Stimulated activated CD8-positive, alpha-beta memory T cell treated with anti-CD3 and anti-CD28 coated beads, Interleukin-15, amount 100 ng/mL, for 4 hours (primary cell): Measurements from ENCODE around the gene NF1.
"Not testable (repeated sequence)": the region's sequence is repeated elsewhere in the genome, so short reads cannot be mapped to it uniquely, and the experiment has no call there.

Experiments
- DNase-seq, 2 donors: peaks; one replicate each; pipeline ENCODE4 v3.0.0-alpha.2; 2020; ENCODE audit warnings: low read depth in 2 of 2

The NF1 gene

DNA sequence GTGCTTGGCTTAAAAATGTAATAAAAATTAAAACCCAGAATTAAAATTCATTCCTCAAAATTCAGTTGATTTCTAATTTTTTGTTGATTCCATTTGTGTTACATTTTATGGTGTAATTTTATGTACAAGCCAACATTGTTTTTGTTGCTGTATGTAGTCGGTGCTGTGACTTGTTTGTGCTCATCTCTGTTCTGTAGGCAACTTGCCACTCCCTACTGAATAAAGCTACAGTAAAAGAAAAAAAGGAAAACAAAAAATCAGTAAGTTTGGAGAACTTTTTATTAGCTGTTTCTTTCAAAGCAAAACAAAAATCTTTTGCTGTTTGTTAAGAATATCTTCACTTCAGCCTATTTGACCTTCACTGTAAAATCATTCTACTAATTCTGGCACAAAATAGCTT lies 158.0 kb downstream of the NF1 start:
- no peak for DNase-seq

DNA sequence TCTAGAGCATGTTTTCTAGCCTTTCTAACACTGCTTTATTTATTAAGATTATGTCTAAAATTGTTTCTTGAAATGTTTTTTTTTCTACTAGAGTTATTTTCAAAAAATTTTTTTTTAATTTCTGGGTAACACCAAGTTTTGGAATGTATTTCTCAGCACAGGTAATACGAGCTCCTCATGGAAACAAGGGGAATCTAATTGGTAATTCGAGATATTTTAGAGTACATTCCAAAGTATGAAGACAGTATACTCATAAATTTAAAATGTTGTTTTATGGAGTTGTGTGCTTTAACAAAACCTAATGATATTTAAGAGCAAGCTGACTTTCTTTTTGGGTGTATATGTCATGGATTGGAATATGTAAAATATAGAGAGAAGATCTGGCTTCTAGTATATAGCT lies 159.9 kb downstream of the NF1 start:
- DNase-seq, result no peak

DNA sequence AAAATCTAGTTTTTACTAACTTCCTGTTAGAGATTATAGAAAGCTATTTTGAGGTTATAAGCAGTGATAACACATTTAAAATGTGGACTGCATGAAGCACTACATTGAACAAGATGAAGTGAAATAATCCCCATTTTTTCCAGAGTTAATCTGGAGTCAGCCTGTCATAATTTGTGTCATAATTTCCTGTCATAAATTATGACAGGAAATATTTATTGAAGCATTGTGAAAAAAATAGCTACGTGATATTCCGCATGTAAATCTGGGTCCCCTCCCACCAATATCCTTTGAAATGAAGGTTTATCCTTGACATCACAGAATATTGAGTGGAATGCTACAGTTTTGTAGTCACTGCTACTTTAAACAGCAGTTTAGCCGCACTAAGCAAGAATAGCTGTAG lies 162.2 kb downstream of the NF1 start:
- no peak for DNase-seq

DNA sequence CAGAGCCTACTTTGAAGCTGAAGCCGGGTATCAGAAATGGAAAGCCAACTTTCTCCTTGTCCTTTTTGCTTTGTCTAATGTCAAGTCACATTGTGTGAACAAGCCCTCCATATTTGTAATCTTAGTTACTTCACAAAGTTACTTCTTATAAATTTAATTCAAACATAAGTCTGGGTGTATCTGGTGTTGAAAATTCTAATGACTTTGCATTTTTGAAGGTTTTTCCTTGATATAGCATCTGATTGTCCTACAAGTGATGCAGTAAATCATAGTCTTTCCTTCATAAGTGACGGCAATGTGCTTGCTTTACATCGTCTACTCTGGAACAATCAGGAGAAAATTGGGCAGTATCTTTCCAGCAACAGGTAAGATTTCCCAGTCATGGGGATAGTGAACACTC lies 165.4 kb downstream of the NF1 start:
- DNase-seq, result no peak

DNA sequence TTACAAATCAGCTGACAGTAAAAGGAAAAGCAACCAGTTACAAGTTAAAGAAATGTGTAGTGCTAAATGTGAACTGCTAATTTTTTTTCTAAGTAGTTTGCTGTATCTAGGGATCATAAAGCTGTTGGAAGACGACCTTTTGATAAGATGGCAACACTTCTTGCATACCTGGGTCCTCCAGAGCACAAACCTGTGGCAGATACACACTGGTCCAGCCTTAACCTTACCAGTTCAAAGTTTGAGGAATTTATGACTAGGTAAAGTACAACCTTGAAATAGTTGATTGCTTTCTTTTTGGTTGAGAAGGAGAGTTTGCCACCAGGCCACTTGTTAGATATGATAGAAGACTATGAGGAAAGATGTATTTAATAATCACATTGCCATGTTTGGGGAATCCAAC lies 166.8 kb downstream of the NF1 start:
- DNase-seq, result no peak

DNA sequence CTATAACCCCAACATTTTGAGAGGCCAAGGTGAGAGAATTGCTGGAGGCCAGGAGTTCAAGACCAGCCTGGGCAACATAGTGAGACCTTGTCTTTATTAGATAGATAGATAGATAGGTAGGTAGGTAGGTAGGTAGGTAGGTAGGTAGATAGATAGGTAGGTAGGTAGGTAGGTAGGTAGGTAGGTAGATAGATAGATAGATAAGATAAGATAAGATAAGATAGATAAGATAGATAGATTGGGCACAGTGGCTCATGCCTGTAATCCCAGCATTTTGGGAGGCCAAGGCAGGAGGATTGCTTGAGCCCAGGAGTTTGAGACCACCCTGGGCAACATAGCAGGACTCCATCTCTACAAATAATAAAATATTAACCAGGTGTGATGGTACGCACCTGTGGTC lies 168.1 kb downstream of the NF1 start:
- not testable (repeated sequence) for DNase-seq

DNA sequence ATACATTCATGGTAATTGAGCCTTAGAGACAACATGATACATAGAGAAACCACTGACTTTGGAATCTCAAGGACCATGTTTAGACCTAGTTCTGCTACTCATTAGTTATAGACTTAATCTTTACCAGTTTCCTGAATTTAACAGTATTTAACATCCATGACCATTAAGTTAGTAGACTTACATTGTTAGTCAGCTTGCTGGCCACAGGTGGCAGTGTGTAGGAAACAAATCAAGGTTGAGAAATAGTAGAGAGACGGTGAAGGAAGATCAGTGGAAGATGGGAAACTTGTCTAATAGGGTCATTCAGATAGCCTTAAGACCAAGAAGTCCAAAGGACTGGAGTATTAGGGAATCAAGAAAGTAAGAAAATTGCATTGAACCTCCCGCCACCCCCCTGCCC lies 171.3 kb downstream of the NF1 start:
- DNase-seq, result no peak

DNA sequence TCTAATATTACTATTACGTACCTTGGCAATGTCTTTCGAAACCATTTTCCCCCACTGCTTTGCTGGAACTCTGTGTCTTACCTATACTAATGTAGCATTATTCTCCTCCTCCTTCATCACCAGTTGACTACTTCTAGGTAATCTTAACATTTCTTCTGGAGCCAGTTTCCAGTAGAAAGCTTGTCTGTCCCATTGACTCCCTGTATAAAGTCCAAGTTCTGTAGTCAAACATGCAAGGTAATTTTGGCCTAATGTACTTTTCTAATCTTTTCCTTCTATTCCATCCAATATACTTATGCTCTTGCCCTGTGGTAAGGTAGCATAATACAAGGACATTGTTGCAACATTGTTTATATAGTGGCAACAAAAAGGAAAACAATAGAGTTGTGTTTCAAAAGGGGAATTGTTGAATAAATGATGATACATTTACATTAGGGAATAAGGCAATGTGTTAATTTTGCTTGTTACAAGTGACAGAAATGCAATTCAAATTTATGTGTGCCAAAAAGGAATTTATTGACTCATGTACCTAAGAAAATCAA lies 174.3 kb downstream of the NF1 start:
- no peak for DNase-seq

DNA sequence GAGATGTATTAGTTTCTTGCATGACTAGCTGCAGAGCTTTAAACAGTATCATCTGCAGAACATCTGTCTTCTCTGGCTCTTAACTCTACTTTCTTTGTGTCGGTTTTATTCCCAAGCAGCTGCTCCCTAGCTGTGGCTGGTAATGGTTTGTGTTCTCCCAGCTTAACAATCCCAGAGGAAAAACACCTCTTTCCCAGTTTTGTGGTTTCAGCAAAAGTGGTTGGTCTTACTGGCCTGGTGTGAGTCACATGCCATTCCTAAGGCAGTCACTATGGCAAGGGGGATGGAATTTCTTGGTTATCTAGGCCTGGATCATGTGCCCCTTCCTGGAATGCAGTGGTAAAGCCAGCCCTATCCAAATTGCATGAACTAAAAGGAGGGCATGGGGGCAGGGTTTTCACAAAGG lies 174.8 kb downstream of the NF1 start:
- no peak for DNase-seq

DNA sequence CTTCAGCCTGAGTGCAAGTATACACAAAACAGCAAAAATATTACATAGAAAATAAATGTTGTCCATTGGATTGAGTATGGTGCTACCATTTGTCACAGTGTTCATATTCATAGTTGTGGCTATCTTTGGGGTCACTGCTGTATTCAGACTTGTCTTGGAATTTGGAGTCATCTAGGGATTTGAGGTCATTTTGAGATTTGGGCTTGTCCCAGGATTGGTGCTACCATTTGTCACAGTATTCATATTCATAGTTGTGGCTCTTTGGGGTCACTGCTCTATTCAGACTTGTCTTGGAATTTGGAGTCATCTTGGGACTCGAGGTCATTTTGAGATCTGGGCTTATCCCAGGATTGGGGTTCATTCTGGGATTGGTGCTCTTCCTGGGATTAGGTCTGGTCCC lies 177.5 kb downstream of the NF1 start:
- DNase-seq, result no peak

DNA sequence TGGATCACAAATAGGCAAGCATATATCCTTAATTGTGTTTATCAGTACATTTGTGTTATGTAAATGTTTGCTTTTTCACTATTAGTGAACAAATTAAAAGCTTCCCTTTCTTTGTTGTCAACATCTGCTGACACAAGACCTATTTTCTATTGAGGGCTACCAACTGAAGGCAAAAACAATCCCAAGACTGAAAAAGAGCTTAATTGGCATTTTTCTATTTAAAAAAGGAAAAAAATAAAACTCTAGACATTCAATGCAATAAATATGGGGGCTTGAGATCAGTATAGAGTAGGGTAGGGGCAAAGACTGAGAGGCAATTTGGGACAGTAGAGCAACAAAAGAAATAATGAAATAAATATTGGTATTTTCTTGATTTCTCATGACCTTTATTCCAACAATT lies 178.0 kb downstream of the NF1 start:
- DNase-seq, result no peak

DNA sequence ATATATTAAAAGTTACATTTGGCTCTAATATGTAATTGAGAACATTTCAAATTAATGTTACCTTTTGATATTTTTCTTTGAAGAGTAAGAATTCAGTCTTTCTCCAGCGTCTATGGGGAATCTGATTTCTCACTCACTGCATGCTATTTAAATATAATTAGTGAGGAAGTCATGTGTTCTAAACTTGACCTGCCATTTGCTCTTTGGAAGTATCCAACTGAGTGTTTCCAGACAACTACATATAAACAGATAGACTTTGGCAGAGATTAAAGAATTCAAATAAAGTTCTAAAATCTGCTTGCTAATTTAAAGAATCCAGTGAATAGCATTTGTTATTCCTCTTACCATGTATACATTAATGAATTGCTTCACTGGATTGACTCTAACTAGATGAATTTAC lies 178.7 kb downstream of the NF1 start:
- no peak for DNase-seq

DNA sequence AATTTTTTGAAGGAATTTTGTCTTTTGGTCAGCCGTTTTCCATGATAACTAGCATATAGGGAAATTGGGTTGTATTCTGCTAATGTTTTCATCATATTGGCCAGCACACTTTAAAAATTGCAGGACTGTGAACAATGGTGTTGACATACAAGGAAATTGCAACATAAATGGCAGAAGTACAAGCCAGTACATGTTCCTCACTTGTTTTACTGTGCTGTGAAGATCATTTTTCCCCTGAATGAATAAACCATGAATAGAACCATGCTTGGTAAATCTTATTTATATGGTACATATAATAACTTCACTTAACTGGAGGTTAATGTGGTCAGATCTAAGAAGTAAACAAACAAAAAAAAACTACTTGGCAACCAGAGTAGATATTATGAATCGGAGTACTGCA lies 179.5 kb downstream of the NF1 start:
- DNase-seq, result no peak

DNA sequence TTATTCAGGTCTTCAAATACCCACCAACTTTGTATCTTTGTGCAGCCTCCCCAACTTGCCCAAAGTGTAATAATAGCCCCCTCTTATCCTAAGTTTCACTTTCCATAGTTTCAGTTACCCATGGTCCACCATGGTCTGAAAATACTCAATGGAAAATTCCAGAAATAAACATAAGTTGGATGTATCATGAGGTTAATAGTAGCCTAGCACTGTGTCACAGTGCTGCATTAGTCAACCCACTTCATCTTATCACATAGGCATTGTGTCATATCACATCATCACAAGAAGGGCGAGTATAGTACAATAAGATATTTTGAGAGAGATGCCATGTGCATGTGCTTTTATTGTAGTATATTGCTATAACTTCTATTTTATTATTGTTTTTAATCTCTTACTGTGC lies 180.3 kb downstream of the NF1 start:
- DNase-seq, result no peak

DNA sequence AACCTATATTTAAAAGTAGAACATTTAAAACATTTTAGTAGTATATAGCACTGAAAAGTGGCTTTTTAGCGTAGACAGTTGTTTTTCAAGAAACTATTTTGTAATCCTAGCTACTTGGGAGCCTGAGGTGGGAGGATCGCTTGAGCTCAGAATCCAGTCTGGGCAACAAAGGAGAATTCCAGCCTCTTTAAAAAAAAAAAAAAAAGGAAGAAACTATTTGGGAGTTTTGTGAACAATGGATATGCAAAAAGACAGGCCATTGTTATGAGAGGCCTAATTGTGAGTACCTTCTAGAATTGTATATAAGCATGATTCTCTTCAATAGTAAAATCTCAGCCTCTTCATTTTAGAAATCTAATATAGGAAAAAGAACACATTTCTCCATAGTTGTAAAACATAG lies 184.6 kb downstream of the NF1 start:
- DNase-seq, result no peak

DNA sequence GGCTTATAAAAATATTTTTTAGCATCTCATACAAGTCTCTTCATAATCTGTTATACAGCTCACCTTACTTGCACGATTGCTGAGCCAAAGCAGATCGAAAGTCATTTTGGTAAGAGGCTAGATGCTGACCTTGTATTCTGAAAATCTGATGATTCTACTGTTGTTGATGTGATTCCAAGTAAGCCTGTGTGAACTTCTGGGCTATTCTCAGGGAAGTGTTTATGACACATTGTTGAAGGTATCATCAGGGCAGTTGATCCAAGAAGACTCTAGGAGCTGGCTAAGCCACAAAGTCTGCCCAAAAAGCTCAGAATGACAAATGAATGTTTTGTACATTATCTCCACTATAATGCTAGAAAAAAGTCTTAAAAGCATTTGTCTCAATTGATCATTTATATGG lies 186.3 kb downstream of the NF1 start:
- DNase-seq, result no peak

DNA sequence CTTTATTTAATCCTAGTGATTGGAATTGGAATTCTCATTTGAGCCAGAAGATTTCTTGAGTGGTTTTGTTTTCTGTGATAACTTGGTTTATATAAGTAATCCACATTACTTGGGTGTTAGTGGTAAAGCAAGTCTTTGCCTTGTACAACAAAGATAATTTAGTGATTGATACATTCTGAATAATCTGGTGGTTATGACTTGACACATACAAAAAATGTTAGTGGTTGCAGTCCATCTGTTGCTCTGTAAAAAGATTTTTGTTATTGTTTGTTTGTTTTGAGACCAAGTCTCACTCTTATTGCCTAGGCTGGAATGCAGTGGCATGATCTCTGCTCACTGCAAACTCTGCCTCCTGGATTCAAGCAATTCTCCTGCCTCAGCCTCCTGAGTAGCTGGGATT lies 189.1 kb downstream of the NF1 start:
- DNase-seq, result no peak

DNA sequence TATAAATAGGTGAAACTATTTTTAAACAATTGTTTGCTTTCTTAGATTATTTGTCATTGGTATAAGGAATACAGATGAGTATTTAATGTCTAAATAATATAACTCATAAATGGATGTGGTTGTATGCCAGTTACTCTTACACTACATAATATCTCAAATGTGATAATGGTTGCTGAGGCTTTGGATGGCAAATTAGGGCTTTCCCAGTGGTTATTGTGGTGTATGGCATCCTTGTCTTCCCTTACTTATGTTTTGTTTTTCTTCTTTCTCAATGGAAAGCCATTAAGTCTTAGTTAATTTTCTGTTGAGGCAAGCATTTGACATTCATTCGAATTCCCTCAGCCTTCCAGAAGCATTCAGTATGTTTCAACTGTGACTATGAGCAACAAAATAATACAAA lies 191.8 kb downstream of the NF1 start:
- DNase-seq, result no peak

DNA sequence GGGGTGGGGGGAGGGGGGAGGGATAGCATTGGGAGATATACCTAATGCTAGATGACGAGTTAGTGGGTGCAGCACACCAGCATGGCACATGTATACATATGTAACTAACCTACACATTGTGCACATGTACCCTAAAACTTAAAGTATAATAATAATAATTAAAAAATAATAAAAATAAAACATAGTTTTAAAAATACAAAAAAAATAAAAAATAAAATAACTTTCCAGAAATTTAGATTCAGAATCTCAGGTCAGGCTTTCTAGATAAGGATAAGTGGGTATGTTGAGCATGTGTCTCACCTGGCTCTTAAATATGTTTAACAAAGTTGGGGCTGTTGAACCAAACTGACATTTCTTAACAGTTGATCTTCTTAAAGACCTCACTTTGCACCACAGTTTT lies 193.2 kb downstream of the NF1 start:
- DNase-seq, result not testable (repeated sequence)

DNA sequence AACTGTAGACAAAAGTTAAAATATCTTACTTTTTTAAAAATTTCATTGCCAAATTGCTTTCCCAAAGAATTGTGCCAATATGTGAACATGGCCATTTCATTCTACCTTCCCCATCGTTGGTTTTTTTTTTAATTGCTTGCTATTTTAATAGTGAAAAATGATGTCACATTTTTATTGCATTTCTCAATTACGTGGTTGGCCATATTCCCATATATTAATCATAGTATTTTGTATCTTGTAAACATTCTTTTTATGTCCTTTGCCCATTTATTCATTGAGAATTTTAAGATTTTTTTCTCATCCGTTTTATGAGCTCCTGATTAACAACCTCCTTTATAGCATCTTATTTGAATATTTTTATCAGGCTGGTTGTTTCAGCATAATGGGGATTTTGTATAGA lies 195.0 kb downstream of the NF1 start:
- DNase-seq, result no peak

DNA sequence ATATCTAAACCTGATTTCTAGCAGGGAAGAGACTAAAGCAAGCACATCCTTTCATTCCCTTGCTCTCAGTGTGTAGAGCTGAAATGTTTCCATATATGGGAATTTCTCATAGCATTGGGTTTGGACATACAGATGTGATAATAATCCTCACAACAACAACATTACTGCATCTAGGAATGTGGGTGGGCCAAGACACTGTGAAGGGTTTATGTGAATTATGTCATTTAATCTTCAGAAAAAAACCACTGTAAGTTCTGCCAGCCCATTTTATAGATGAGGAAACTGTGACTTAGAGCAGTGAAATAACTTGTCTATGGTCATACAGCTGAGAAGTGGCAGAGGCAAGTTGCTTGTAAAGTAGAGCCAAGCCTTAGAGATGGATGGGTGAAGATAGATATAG lies 197.0 kb downstream of the NF1 start:
- DNase-seq, result no peak

DNA sequence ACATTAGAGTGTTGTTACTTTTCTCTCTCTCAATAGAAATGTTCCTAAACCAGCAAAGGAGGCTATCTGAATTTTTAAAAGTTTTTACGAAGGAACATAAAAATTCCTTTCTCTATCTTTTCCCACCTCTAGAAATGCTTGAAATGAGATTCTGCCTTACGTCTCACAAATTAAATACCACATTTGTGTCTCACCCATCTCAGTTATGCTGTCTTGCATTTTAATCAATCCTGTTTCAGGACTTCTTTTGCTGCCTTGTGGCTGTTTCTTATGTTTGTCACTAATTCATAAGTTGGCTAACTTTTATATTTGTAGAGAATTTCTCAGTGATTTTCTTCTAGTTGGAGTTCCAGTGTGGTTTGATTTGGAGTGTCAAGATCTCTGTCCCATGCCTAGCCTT lies 198.8 kb downstream of the NF1 start:
- no peak for DNase-seq

DNA sequence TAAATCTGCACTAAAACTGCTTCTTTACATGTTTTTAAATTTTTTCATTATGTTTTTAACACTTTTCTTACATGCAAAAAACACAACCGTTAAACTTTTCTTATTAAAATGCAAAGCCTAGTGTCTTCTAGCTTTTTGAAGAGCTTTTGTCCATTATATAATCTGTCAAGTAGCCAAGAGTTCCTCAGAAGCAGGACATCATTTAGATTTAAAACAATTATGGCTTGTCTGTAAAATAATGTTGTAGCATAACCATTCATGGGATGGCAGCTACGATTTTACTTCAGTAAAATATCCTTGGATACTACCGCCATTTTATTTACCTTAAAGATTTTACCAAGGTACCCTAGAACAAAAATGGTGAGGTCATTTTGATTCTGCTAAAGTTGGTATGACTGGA lies 199.5 kb downstream of the NF1 start:
- no peak for DNase-seq

DNA sequence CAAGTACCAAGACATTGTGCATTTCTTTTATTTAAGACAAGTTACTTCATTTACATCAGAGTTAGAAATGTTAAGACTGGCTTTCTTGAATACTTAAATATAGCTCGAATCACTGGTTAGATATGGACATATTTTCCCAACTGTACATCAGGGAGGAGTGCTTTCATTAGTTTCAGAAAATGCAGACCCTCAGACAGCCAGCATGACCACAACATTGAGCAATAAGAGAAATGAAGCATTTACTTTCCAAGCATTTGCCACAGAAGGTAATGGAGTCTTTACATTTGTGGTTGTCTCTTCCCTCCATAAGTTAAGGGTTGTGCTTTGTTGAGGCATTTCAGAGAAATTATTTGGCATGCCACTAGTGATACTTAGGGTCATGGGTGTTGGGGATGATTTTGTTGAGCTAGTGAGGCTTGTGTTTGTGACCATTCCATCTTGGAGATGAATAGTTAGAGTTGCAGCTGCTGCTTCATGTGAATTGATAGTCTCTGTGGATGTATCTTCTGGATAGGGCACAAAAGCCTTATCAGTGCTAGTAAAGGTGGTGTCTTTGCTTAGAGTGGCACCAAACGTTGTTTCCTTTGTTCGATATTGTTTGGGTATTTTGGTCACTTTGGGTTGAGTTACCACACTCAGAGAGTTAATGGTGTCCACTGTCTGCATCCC lies 200.2 kb downstream of the NF1 start:
- DNase-seq, result no peak
